HEK293T (cell line): ENCODE data around the gene TPCN2.

Experiments
- ARNT ChIP-seq: fragments of 450-650 bp; IDR thresholded peaks from 2 replicates; pipeline ENCODE4 v1.6.1; 2017; ENCODE audit warnings: mild to moderate bottlenecking
- BHLHE40 ChIP-seq: fragments of 450-650 bp; IDR thresholded peaks from 2 replicates; pipeline ENCODE4 v1.6.1; 2016; ENCODE audit warnings: mild to moderate bottlenecking, moderate library complexity, borderline replicate concordance
- CTBP1 ChIP-seq: fragments of 450-650 bp; IDR thresholded peaks from 2 replicates; pipeline ENCODE4 v1.6.1; 2016; ENCODE audit warnings: borderline replicate concordance
- ELF4 ChIP-seq: fragments of 450-650 bp; IDR thresholded peaks from 2 replicates; pipeline ENCODE4 v1.6.1; 2017; ENCODE audit warnings: antibody characterized with exemption
- FOXA1 ChIP-seq: fragments of 450-650 bp; IDR thresholded peaks from 2 replicates; pipeline ENCODE4 v1.6.1; 2016; ENCODE audit warnings: mild to moderate bottlenecking
- FOXK2 ChIP-seq: fragments of 450-650 bp; IDR thresholded peaks from 2 replicates; pipeline ENCODE4 v1.6.1; 2016; ENCODE audit warnings: mild to moderate bottlenecking
- FOXM1 ChIP-seq: fragments of 450-650 bp; IDR thresholded peaks from 2 replicates; pipeline ENCODE4 v1.6.1; 2017; ENCODE audit warnings: mild to moderate bottlenecking, borderline replicate concordance
- HDGF ChIP-seq: fragments of 450-650 bp; IDR thresholded peaks from 2 replicates; pipeline ENCODE4 v1.6.1; 2017; ENCODE audit warnings: antibody characterized with exemption, borderline replicate concordance
- L3MBTL2 ChIP-seq: fragments of 450-650 bp; conservative IDR thresholded peaks from 2 replicates; pipeline ENCODE4 v1.6.1; 2016; ENCODE audit warnings: mild to moderate bottlenecking
- LEF1 ChIP-seq: fragments of 450-650 bp; IDR thresholded peaks from 2 replicates; pipeline ENCODE4 v1.6.1; 2017; ENCODE audit warnings: mild to moderate bottlenecking, borderline replicate concordance
- NFRKB ChIP-seq: fragments of 450-650 bp; IDR thresholded peaks from 2 replicates; pipeline ENCODE4 v1.6.1; 2016; ENCODE audit warnings: mild to moderate bottlenecking, moderate library complexity
- PKNOX1 ChIP-seq: fragments of 450-650 bp; IDR thresholded peaks from 2 replicates; pipeline ENCODE4 v1.6.1; 2016
- SP1 ChIP-seq: fragments of 450-650 bp; IDR thresholded peaks from 2 replicates; pipeline ENCODE4 v1.6.1; 2017
- SUZ12 ChIP-seq: fragments of 450-650 bp; IDR thresholded peaks from 2 replicates; pipeline ENCODE4 v1.6.1; 2016; ENCODE audit warnings: mild to moderate bottlenecking

GRCh38 chr11:69099180-69099579 is 50.4 kb downstream of the TPCN2 start:
- TF ChIP-seq FOXM1 = no peak
- no peak for TF ChIP-seq FOXK2
- no peak for TF ChIP-seq BHLHE40
- TF ChIP-seq FOXA1 = no peak
- TF ChIP-seq SP1 = no peak
- no peak for TF ChIP-seq HDGF
- no peak for TF ChIP-seq CTBP1
- TF ChIP-seq NFRKB = no peak
- TF ChIP-seq ARNT = no peak
- TF ChIP-seq ELF4 = no peak
- TF ChIP-seq SUZ12 = no peak
- TF ChIP-seq PKNOX1 = no peak
- no peak for TF ChIP-seq L3MBTL2
- TF ChIP-seq LEF1 = no peak
